NOMO-1 treated with dmso at 0.1 percent for 144 hours (cell line): ENCODE measurements around the gene ADRA2B.

ENCODE experiments used
- DNase-seq: peaks from one replicate; lab custom pipeline; 2025; ENCODE audit not compliant: unreplicated experiment; lab: John Stamatoyannopoulos, UW

The ADRA2B gene

GRCh38 chr2:96119389-96119751 is 3.0 kb upstream of the ADRA2B start:
- DNase-seq = no peak

DNA sequence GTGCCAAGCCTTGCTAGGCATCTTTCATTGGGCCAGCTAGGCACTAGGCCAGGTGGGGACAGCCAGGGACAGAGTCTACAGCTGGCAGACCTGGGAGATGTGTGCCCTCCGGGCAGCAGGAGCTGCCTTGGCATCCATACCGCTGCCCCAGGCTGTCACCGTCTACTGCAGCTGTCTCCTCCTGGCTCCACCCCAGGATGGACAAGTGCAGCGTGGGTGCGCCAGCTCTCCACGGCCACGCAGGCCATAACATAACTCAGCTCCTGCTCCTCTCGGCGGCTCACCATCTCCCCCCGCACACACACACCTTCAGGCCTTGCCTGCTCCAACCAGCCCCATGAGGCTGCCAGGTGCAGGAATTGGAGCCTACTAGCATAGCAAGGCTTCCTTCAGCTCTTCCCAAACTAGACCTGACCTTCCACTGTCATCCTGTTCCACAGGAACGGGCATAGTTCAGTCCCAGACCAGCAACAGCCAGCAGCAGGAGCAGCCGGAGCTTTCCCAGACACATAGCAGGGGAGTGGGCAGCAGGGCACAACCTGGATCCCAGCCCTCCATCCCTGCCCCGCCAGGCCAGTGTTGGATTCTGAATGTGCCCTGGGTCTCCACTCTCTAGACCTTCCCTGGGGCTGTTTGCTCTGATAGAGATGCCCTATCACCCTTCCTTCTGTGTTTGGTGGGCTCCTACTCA is 2.5 kb upstream of the ADRA2B start:
- no peak for DNase-seq

DNA sequence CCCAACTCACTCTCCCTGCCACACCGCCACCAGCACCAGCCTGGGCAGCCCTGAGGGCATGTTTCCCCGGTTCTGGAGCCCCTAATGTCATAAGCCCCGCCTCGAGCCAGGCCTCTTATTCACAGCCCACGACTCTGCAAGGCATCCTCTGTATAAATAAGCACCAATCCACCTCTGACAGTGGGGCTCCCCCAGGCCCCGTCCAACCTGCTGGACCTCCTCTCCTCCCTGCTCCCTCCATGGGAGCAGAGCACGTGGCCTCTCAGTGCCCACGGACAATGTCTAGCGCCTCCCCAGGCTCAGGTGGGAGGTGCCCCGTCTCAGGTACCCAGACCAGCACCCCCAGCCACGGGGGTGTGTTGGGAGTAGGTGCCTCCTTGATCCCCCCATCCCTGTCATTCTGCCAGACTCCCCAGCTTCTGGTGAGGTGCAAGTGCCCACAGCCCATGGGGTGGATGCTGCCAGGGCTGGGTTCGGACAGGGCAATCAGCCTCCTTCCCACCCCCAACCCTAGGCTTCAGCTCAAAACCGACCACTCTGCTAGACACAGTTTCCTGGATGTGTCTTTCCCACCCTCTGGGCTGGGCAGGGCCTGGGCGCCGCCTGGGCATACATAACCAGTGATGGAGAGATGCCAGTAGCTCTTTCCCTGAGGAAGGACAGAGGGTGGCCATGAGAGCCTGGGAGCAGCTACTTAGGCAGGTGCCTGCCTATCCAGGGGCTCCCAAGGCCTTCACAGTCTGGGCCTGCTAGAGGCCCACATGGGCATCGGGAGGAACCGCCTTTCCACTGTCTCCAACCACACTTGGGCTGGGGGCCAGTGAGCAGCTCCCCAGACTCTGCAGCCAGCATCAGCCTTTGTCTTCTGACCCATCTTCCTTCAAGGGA is 1.6 kb upstream of the ADRA2B start:
- no peak for DNase-seq

DNA sequence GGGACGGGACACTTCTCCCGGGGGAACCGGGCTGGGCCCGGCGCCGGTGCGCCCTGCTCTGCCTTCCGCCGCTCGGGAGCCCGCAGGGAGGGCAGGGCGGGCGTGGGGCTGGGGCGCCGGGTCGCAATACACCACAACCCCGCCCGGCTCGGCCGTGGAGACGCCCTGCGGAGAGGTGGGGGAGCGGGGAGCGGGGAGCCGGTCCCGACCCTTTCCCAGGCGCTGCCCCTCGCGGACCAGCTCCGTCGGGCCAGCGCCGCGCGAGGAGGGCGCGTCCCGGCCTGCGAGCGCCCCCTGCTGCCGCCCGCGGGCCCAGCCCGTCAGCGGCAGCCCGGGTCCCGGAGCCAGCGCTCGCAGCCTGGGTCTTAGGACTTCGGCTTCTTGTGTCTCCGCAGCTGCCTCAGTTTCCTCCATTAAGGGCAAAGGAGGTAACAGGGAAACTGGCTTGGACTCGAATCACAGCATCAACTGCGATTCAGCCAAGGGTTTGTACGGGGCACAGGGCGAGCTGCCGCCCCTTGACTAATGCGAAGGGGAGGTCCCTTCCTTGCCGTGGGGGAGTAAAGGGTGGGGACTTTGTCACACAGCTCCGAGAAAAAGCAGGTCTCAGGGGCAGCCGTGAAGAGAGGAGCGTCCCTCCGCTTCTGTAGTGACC is 635 bp upstream of the ADRA2B start:
- peak; percentile 18 for DNase-seq

- DNase-seq = no peak
These were observed 544 bp downstream of the ADRA2B start for GRCh38 chr2:96115631-96116423.

GRCh38 chr2:96114903-96115581 is 1.3 kb downstream of the ADRA2B start:
- no peak for DNase-seq

DNA sequence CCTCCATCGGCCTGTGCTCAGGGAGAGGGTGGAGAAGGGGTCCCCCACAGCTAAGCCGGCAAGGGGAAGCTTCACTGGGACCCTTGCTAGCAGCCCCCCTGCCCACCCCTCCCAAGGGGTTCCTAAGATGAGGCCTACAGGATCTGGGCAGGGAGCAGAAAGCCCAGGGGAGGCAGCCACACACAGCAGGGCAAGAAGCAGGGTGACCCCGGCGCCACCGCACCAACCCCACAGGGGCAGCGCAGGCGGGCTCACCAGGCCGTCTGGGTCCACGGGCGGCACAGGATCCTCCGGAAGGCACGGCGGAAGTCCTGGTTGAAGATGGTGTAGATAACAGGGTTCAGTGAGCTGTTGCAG is 1.8 kb downstream of the ADRA2B start:
- no peak for DNase-seq

DNA sequence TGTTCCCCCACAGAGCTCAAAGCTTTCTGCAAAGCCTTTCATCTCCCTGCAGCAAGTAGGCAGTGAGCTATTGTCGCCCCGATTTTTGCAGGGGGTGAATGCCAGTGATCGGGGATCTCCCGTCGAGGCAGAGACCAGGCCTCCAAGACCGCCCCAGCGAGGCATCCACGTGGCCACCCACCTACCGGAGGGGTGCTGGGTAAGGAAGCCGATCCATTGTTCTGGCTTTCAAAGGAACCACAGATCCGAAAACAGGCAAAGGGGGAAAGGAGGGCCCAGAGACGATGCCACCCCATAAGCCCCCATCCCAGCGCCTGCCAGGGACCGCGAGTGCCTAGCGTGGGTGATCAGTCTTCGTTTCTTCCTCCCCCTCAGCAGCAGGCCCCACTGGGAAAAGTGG is 2.4 kb downstream of the ADRA2B start:
- DNase-seq = no peak

DNA sequence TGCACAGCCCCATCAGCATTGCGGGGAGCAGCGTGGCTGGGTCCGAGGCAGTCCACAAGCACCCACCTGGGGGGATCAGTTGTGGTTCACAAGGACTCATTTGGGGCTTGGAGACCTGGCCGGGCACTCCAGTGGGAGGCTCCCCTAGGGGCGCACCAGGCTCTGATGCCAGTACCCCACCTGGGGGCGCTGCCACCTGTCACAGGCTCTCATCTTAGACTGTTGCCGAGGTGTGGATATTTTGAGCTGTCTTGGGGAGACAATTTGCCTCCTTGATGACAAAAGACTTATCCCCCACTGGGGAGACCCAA is 3.0 kb downstream of the ADRA2B start:
- DNase-seq = no peak

- DNase-seq = no peak
These were observed 3.6 kb downstream of the ADRA2B start for GRCh38 chr2:96112501-96113366.

- DNase-seq = no peak
These were observed 4.4 kb downstream of the ADRA2B start for GRCh38 chr2:96111823-96112500.

DNA sequence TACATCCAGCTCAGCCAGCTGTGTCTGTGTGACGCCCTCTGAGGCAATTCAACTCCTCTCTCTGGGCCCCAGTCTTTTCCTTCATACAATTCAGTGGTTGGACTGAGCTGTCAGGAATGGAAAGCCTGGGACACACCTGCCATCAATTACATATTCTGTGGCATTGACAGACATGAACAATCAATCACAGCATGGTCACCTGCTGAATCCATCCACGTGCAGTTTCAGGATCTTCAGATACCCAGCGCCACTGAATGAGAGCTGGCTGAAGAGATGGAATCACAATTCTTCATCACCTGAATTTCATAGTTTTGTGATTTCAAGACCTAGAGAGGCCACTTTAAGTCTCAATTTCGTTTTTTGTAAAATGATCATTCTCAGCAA is 5.1 kb downstream of the ADRA2B start:
- no peak for DNase-seq

DNA sequence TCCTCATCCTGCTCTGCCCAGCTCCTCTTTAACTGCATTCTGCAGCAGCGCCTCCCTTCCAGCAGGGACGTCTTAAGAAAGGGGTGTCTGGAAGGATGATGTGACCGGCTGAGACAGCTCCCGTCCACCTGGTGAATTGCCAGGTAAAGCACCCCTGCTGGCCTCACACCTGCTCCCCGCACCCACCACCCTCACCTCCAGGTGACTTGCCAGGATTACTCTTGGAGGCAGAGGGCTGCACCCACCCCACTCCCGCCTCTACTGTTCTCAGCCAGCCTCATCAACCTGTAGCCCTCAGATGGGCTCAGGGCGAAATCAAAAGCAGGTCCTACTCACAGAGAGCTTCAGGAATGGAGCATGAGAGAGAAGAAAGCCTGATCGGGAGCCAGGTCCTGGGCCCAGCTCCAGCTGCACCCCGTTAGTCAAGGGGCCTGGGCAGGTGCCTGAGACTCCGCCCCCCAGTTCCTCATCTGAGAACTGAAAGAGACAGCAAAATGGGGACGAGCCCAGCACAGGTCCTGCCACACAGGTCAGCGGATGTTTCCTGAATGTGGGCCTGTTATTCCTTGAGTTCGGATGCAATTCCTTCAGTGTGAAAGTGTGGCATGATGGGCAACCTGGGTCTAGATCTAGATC is 5.6 kb downstream of the ADRA2B start:
- DNase-seq = no peak

DNA sequence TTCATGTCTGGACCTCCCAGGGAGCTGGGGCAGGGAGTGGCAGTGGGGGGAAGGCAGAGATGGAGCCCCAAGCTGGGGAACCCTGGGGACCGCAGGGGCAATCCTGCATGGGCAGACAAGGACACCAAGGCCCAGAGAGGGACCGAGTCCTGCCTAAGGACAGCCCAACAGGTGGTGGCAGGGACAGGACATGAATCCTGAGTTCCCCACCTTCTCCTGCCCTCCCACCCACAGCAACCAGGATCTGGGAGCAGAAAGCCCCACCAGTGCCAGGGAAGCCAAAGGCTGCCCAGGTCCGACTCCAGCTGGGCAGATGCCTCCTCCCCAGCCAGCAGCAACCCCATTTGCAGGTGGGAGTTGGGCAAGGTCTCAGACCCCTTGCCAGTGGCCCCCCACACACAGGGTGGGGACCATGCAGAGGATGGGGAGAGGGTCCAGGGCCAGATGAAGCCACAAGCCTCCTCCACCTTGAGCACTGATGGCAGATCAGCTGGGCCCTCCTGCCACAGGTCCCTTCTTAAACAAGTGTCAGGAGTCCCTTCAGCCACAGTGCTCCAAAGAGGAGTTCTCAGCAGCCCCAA is 6.3 kb downstream of the ADRA2B start:
- DNase-seq = no peak

- DNase-seq = no peak
These were observed 7.0 kb downstream of the ADRA2B start for GRCh38 chr2:96109361-96109680.

- DNase-seq = no peak
These were observed 7.6 kb downstream of the ADRA2B start for GRCh38 chr2:96108541-96109360.

DNA sequence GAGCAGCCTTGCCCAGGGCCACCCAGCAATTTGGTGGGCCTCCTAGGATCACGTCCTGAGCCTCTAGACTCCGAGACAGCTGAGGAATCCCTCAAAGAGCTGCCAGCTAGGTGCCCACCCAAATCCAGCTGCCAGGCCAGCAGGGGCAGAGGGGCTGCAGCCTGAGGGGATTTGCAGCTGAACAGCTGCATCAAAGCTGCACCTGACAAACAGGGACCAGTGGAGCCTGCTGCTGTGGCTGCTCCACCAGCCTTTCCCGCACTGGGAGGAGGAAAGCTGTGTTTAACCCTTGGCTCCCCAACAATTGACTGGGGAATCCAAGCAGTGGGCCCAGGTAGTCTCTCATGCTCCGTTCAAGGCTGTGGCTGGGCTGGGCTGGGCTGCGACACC is 8.2 kb downstream of the ADRA2B start:
- no peak for DNase-seq

DNA sequence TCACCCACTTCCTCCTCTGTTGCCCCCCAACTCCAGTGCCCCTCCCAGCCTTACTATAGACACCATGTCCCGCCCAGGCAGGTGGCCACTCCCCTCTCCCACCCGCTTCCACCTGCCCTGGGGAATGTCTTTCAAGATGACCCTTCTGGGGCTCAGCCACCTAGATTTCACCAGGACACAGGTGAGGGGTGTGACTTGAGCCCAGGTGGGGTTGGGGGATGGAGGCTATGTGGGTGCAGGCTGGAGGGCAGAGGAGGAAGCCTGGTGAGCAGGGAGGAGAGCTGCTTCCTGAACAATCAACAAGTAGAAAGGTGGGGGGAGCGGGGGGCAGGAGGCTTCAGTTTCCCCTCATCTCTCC is 8.7 kb downstream of the ADRA2B start:
- no peak for DNase-seq
